ENCODE data around the gene TOLLIP.

DNA sequence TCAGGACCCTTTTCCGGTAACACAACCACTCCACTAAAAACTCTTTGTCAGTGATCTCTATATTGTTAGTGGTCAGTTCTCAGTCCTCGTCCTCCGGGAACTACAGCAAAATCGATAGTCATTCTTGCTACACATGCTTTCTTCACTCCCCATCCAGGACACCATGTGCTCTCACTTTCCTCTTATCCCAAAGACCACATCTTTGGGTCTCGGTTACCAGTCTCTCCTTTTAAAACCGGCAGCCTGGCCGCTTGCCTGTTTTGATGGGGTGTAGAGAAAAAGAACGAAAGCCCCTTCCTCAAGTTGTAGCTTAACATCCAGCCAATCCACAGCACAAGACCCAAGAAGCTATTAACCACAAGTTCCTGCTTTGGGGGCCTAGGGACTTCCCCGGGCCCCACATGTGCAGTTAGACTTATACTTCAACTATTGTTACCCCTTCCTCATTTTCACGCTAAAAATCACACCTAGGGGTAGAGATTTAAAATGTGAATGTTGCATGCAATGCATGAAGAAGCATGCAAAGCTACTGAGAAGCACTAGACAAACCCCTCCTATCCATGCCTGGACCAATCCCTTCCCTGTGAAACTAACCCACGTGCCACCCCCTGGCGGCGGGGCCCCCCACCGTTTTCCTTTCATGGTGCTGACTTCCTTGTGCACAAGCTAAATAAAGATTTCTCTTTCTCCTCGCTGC, 1.5 kb upstream of the TOLLIP start:
- no peak for TF ChIP-seq SUZ12 (IDR thresholded peaks at IDR 0.05)
- no peak for TF ChIP-seq BHLHE40 (IDR thresholded peaks at IDR 0.05; ENCODE audit: borderline replicate concordance)
- no peak for TF ChIP-seq HDGF (IDR thresholded peaks at IDR 0.05; ENCODE audit: borderline replicate concordance)
